ENCODE measurements around the gene CD99L2.
A peak's percentile ranks its signal among the peaks of the same experiment; 100 is the strongest.

The CD99L2 gene

GRCh38 chrX:150903110-150903508 is 4.6 kb upstream of the CD99L2 start:
- Histone ChIP-seq H3K27ac (ENCODE audit: low read depth, low read length) (no peak overlapping the region), H3K4me3 (ENCODE audit: low read length) (no peak overlapping the region), H3K36me3 (ENCODE audit: control insufficient read depth, low read length) (no peaks in the 10 kb centered on the region), H3K79me2 (ENCODE audit: control insufficient read depth, low read length) (no peaks in the 10 kb centered on the region), H3K9me3 (ENCODE audit: control insufficient read depth, insufficient read depth, low read length) (no peaks in the 10 kb centered on the region), H3K27me3 (ENCODE audit: control insufficient read depth, low read length) (peaks cover 11% of the 10 kb centered on the region), H3F3A (ENCODE audit: control insufficient read depth, insufficient read depth) (no peaks in the 10 kb centered on the region), H4K20me1 (ENCODE audit: control insufficient read depth, insufficient read depth, low read depth, low read length) (no peaks in the 10 kb centered on the region), H3K4me2 (ENCODE audit: low read length) (no peak overlapping the region), H3K4me1 (ENCODE audit: control insufficient read depth, low read length) (peaks cover 7% of the 10 kb centered on the region), H3K9me2 (replicated peaks; ENCODE audit: control insufficient read depth, low read length) (no peaks in the 10 kb centered on the region)
- TF ChIP-seq EZH2phosphoT487 (IDR thresholded peaks at IDR 0.05; ENCODE audit: borderline replicate concordance, low read length) (no peak), CTCF (IDR thresholded peaks at IDR 0.05; ENCODE audit: low read depth, low read length, poor library complexity, severe bottlenecking) (no peak)

GRCh38 chrX:150902434-150903109 is 4.1 kb upstream of the CD99L2 start:
- no peaks in the 10 kb centered on the region for H3K9me2 ChIP-seq (replicated peaks; ENCODE audit: control insufficient read depth, low read length)
- no peaks in the 10 kb centered on the region for H3F3A ChIP-seq (ENCODE audit: control insufficient read depth, insufficient read depth)
- no peak for TF ChIP-seq EZH2phosphoT487 (IDR thresholded peaks at IDR 0.05; ENCODE audit: borderline replicate concordance, low read length)
- TF ChIP-seq CTCF (IDR thresholded peaks at IDR 0.05; ENCODE audit: low read depth, low read length, poor library complexity, severe bottlenecking): no peak
- H3K4me1 ChIP-seq (ENCODE audit: control insufficient read depth, low read length): peaks cover 8% of the 10 kb centered on the region
- H3K36me3 ChIP-seq (ENCODE audit: control insufficient read depth, low read length): no peaks in the 10 kb centered on the region
- H3K9me3 ChIP-seq (ENCODE audit: control insufficient read depth, insufficient read depth, low read length): no peaks in the 10 kb centered on the region
- no peak overlapping the region for H3K27ac ChIP-seq (ENCODE audit: low read depth, low read length)
- H3K4me3 ChIP-seq (ENCODE audit: low read length): no peak overlapping the region
- no peak overlapping the region for H3K4me2 ChIP-seq (ENCODE audit: low read length)
- H3K79me2 ChIP-seq (ENCODE audit: control insufficient read depth, low read length): peaks cover under 1% of the 10 kb centered on the region
- peaks cover 11% of the 10 kb centered on the region for H3K27me3 ChIP-seq (ENCODE audit: control insufficient read depth, low read length)
- no peaks in the 10 kb centered on the region for H4K20me1 ChIP-seq (ENCODE audit: control insufficient read depth, insufficient read depth, low read depth, low read length)

- H3K79me2 ChIP-seq (ENCODE audit: control insufficient read depth, low read length): peaks cover 11% of the 10 kb centered on the region
- H3K9me2 ChIP-seq (replicated peaks; ENCODE audit: control insufficient read depth, low read length): no peaks in the 10 kb centered on the region
- H3K4me3 ChIP-seq (ENCODE audit: low read length): peak overlapping the region; percentile 77
- peak overlapping the region; percentile 89 for H3K4me2 ChIP-seq (ENCODE audit: low read length)
- no peak for TF ChIP-seq EZH2phosphoT487 (IDR thresholded peaks at IDR 0.05; ENCODE audit: borderline replicate concordance, low read length)
- TF ChIP-seq CTCF (IDR thresholded peaks at IDR 0.05; ENCODE audit: low read depth, low read length, poor library complexity, severe bottlenecking): no peak
- no peak overlapping the region for H3K27ac ChIP-seq (ENCODE audit: low read depth, low read length)
- 0 out of 2 replicates have a peak, but pooled peaks cover 3% of the 10 kb centered on the region for H4K20me1 ChIP-seq (ENCODE audit: control insufficient read depth, insufficient read depth, low read depth, low read length)
- no peaks in the 10 kb centered on the region for H3K9me3 ChIP-seq (ENCODE audit: control insufficient read depth, insufficient read depth, low read length)
- H3K36me3 ChIP-seq (ENCODE audit: control insufficient read depth, low read length): no peaks in the 10 kb centered on the region
- peaks cover 15% of the 10 kb centered on the region for H3K4me1 ChIP-seq (ENCODE audit: control insufficient read depth, low read length)
- peaks cover 11% of the 10 kb centered on the region for H3K27me3 ChIP-seq (ENCODE audit: control insufficient read depth, low read length)
- H3F3A ChIP-seq (ENCODE audit: control insufficient read depth, insufficient read depth): no peaks in the 10 kb centered on the region
These were observed 806 bp upstream of the CD99L2 start for GRCh38 chrX:150899191-150899757.
